WTC11 (cell line): ENCODE measurements around the gene FBXL7. TPM values are rescaled to one million over a fixed set of nuclear protein-coding genes. Genes with fewer than 3 reads are reported as not detected.
A peak's percentile ranks its signal among the peaks of the same experiment; 100 is the strongest.

Experiments used
- ATAC-seq: fragments of 200-7000 bp; cut with Tn5 transposase; 2 replicates; pipeline ENCODE4 v1.10.0; 2021; ENCODE audit warnings: mild to moderate bottlenecking, moderate library complexity
- CTCF ChIA-PET: fragments of 300-600 bp; sonication (Branson Sonifier 250); formaldehyde crosslinking; loops from one replicate; lab custom pipeline; 2021; ENCODE audit warnings: antibody characterized with exemption; lab: Charles Lee
- POLR2A ChIA-PET: fragments of 350-600 bp; sonication (Branson Sonifier 250); formaldehyde crosslinking; loops from one replicate; lab custom pipeline; 2021; ENCODE audit warnings: antibody characterized with exemption; lab: Charles Lee
- DNase-seq: peaks from one replicate; pipeline ENCODE4 v3.0.0; 2021; ENCODE audit warnings: low spot score
- H3K27ac Mint-ChIP-seq: 2 replicates; pipeline ENCODE4 v1.8.0; 2021; ENCODE audit warnings: mixed read lengths
- H3K27me3 Mint-ChIP-seq: 2 replicates; pipeline ENCODE4 v1.8.0; 2021; ENCODE audit warnings: low read depth, mild to moderate bottlenecking, moderate library complexity, mixed read lengths
- H3K36me3 Mint-ChIP-seq: 2 replicates; pipeline ENCODE4 v1.8.0; 2021; ENCODE audit warnings: mixed read lengths
- H3K4me1 Mint-ChIP-seq: 2 replicates; pipeline ENCODE4 v1.8.0; 2022; ENCODE audit warnings: mixed read lengths
- H3K4me3 Mint-ChIP-seq: 2 replicates; pipeline ENCODE4 v1.8.0; 2021; ENCODE audit warnings: mild to moderate bottlenecking, moderate library complexity, mixed read lengths
- H3K9me3 Mint-ChIP-seq: 2 replicates; pipeline ENCODE4 v1.8.0; 2021; ENCODE audit warnings: mixed read lengths
- ARID4B ChIP-seq: sonication (generic); formaldehyde crosslinking; IDR thresholded peaks from 2 replicates; pipeline ENCODE4 v1.8.0; 2023; ENCODE audit warnings: missing genetic modification reagents, mild to moderate bottlenecking, borderline replicate concordance
- CDX4 ChIP-seq: fragments of 250-450 bp; sonication (Bioruptor Pico); IDR thresholded peaks from 2 replicates; pipeline ENCODE4 v1.9.0; 2021; ENCODE audit warnings: moderate library complexity, mild to moderate bottlenecking, inconsistent platforms, borderline replicate concordance
- CTCF ChIP-seq: fragments of 200-600 bp; IDR thresholded peaks from 2 replicates; pipeline ENCODE4 v1.8.0; 2022; ENCODE audit warnings: antibody characterized with exemption
- E2F5 ChIP-seq: sonication (generic); formaldehyde crosslinking; IDR thresholded peaks from 2 replicates; pipeline ENCODE4 v1.8.1; 2022; ENCODE audit warnings: mild to moderate bottlenecking, moderate library complexity, missing genetic modification reagents
- FOXJ3 ChIP-seq: sonication (generic); formaldehyde crosslinking; IDR thresholded peaks from 2 replicates; pipeline ENCODE4 v1.9.0; 2021; ENCODE audit warnings: missing genetic modification reagents, mild to moderate bottlenecking, borderline replicate concordance
- FOXP4 ChIP-seq: sonication (generic); formaldehyde crosslinking; IDR thresholded peaks from 2 replicates; pipeline ENCODE4 v1.8.0; 2022; ENCODE audit warnings: mild to moderate bottlenecking, missing genetic modification reagents
- NFATC4 ChIP-seq: fragments of 250-450 bp; sonication (Bioruptor Pico); IDR thresholded peaks from 2 replicates; pipeline ENCODE4 v1.9.0; 2021; ENCODE audit warnings: mild to moderate bottlenecking
- NFE2L1 ChIP-seq: sonication (generic); formaldehyde crosslinking; IDR thresholded peaks from 2 replicates; pipeline ENCODE4 v1.8.1; 2023; ENCODE audit warnings: missing genetic modification reagents
- NR1H2 ChIP-seq: sonication (generic); formaldehyde crosslinking; IDR thresholded peaks from 2 replicates; pipeline ENCODE4 v1.9.0; 2021; ENCODE audit warnings: mild to moderate bottlenecking, moderate library complexity, missing genetic modification reagents
- NR3C1 ChIP-seq: sonication (generic); formaldehyde crosslinking; conservative IDR thresholded peaks from 2 replicates; pipeline ENCODE4 v1.8.1; 2023; ENCODE audit warnings: low read depth, mild to moderate bottlenecking, missing genetic modification reagents
- PREB ChIP-seq: sonication (generic); formaldehyde crosslinking; IDR thresholded peaks from 2 replicates; pipeline ENCODE4 v1.8.1; 2022; ENCODE audit warnings: mild to moderate bottlenecking, missing genetic modification reagents, moderate library complexity, borderline replicate concordance
- SMAD4 ChIP-seq: sonication (generic); formaldehyde crosslinking; IDR thresholded peaks from 2 replicates; pipeline ENCODE4 v1.8.0; 2022; ENCODE audit warnings: mild to moderate bottlenecking, missing genetic modification reagents
- STAT6 ChIP-seq: sonication (generic); formaldehyde crosslinking; conservative IDR thresholded peaks from 2 replicates; pipeline ENCODE4 v1.8.1; 2023; ENCODE audit warnings: mild to moderate bottlenecking, low read depth, missing genetic modification reagents, moderate library complexity
- ZNF317 ChIP-seq: sonication (generic); formaldehyde crosslinking; IDR thresholded peaks from 2 replicates; pipeline ENCODE4 v1.8.1; 2023; ENCODE audit warnings: low read depth, mild to moderate bottlenecking, moderate library complexity, missing genetic modification reagents, borderline replicate concordance
- ZNF396 ChIP-seq: fragments of 250-450 bp; sonication (Bioruptor Pico); IDR thresholded peaks from 2 replicates; pipeline ENCODE4 v1.8.0; 2021; ENCODE audit warnings: mild to moderate bottlenecking, moderate library complexity, borderline replicate concordance
- ZNF416 ChIP-seq: fragments of 250-450 bp; sonication (Bioruptor Pico); IDR thresholded peaks from 2 replicates; pipeline ENCODE4 v1.9.0; 2021; ENCODE audit warnings: mild to moderate bottlenecking, inconsistent platforms
- ZSCAN18 ChIP-seq: fragments of 250-450 bp; sonication (Bioruptor Pico); IDR thresholded peaks from 2 replicates; pipeline ENCODE4 v2.1.2; 2022; ENCODE audit warnings: mild to moderate bottlenecking, moderate library complexity
- total RNA-seq: library from RNA; stranded (reverse); gene quantifications from 3 replicates; pipeline ENCODE4 v1.2.3, GENCODE V29; 2021

Gene FBXL7
- total RNA-seq, 1 experiment from 2014 or later: 13.8 TPM

- no peak for ATAC-seq
- TF ChIP-seq SMAD4 (CRISPR knock-in tag) (no peak), ZNF317 (CRISPR knock-in tag) (no peak), E2F5 (CRISPR knock-in tag) (no peak), NFATC4 (CRISPR knock-in tag) (no peak), NFE2L1 (CRISPR knock-in tag) (no peak), STAT6 (CRISPR knock-in tag) (no peak), NR1H2 (CRISPR knock-in tag) (no peak), ZSCAN18 (CRISPR knock-in tag) (no peak), ZNF416 (CRISPR knock-in tag) (no peak), CDX4 (CRISPR knock-in tag) (no peak), CTCF (no peak), NR3C1 (CRISPR knock-in tag) (no peak), FOXJ3 (CRISPR knock-in tag) (no peak), ZNF396 (CRISPR knock-in tag) (no peak), ARID4B (no peak), PREB (CRISPR knock-in tag) (no peak), FOXP4 (CRISPR knock-in tag) (no peak)
- 0 out of 2 replicates have a peak overlapping the region, but pooled peaks have one; percentile 24 for H3K27ac Mint-ChIP-seq
- H3K4me3 Mint-ChIP-seq: no peak overlapping the region
- H3K27me3 Mint-ChIP-seq: no peaks in the 10 kb centered on the region
- CTCF ChIA-PET: interaction anchor here (1.0 to 1.4 kb wide), 2 partner anchors 83 to 105 kb away, joined by 3 to 4 read pairs; no protein-coding TSS in a partner anchor
- POLR2A ChIA-PET: no interaction called here
- no peaks in the 10 kb centered on the region for H3K36me3 Mint-ChIP-seq
- H3K9me3 Mint-ChIP-seq: 0 out of 2 replicates have a peak, but pooled peaks cover under 1% of the 10 kb centered on the region
- H3K4me1 Mint-ChIP-seq: peaks cover 43% of the 10 kb centered on the region
- no peak for DNase-seq
These were observed 100.1 kb downstream of the FBXL7 start for GRCh38 chr5:15600035-15600434.
